ENCODE measurements around the gene ARHGEF28.

The ARHGEF28 gene

DNA sequence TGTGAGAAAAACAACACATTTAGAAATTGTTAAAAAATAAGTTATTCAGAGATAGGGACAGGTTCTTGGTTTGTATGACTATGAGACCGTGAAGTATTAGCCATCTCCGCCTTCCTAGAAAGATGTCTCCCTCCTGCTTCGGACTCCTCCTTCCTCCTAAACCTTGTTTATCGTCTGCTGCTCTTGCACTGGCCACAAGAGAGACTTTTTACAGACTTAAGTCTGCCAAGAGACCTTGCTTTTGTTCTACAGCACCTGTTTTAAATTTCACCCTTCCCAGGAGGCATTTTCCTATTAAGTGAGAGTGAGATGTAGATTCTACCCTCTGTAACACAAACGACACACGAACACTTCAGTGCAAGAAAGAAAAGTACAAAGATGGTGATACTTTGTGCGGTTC, 274.6 kb downstream of the ARHGEF28 start:
- Histone ChIP-seq H3K36me3 (ENCODE audit: control insufficient read depth in 1 of 2, insufficient read depth in 2 of 2, low read length in 2 of 2) (no peaks in the 10 kb centered on the region), H2AFZ (ENCODE audit: insufficient read depth, low read length, poor library complexity) (no peak overlapping the region), H3K14ac (ENCODE audit: low read length) (no peak overlapping the region), H4K91ac (ENCODE audit: low read depth, low read length) (no peak overlapping the region), H3K9ac (ENCODE audit: low read length) (no peak overlapping the region), H2BK5ac (ENCODE audit: low read depth, low read length, poor library complexity) (no peak overlapping the region), H3K4me3 (ENCODE audit: low read depth, low read length) (no peak overlapping the region), H3K18ac (ENCODE audit: low read length) (no peak overlapping the region), H4K12ac (ENCODE audit: low read depth, low read length) (no peak overlapping the region), H2BK120ac (ENCODE audit: insufficient read depth, low read length, poor library complexity) (no peak overlapping the region), H3K79me1 (ENCODE audit: low read length) (peaks cover 7% of the 10 kb centered on the region), H2BK12ac (ENCODE audit: low read length) (no peak overlapping the region), H3K4ac (ENCODE audit: low read depth, low read length) (no peak overlapping the region), H3K27ac (ENCODE audit: low read depth, low read length) (no peak overlapping the region), H4K8ac (ENCODE audit: low read depth, low read length) (no peak overlapping the region), H3K9me3 (ENCODE audit: insufficient read depth, low read depth, low read length) (no peaks in the 10 kb centered on the region), H3K4me1 (ENCODE audit: control insufficient read depth in 1 of 2, insufficient read depth in 2 of 2, low read length in 2 of 2) (peaks cover 3 to 5% of the 10 kb centered on the region in 2 experiments), H3K79me2 (ENCODE audit: control insufficient read depth, insufficient read depth, low read length, poor library complexity) (no peaks in the 10 kb centered on the region), H3K23ac (ENCODE audit: low read length) (no peak overlapping the region), H3K27me3 (ENCODE audit: insufficient read depth, low read length) (no peaks in the 10 kb centered on the region), H3K4me2 (ENCODE audit: low read length) (no peak overlapping the region), H2AK5ac (ENCODE audit: low read length) (no peak overlapping the region)
- no CpG with 5 or more reads among the region's 7 CpGs for WGBS (ENCODE audit: extremely low coverage, insufficient coverage, insufficient read length)
- no peak for DNase-seq

GRCh38 chr5:73901043-73901442, 275.0 kb downstream of the ARHGEF28 start:
- Histone ChIP-seq H3K79me2 (ENCODE audit: control insufficient read depth, insufficient read depth, low read length, poor library complexity) (no peaks in the 10 kb centered on the region), H2BK5ac (ENCODE audit: low read depth, low read length, poor library complexity) (no peak overlapping the region), H4K12ac (ENCODE audit: low read depth, low read length) (no peak overlapping the region), H2AK5ac (ENCODE audit: low read length) (peak overlapping the region; percentile 51), H3K23ac (ENCODE audit: low read length) (no peak overlapping the region), H2BK120ac (ENCODE audit: insufficient read depth, low read length, poor library complexity) (peak overlapping the region; percentile 56), H3K9ac (ENCODE audit: low read length) (no peak overlapping the region), H3K79me1 (ENCODE audit: low read length) (peaks cover 7% of the 10 kb centered on the region), H3K9me3 (ENCODE audit: insufficient read depth, low read depth, low read length) (no peaks in the 10 kb centered on the region), H3K27me3 (ENCODE audit: insufficient read depth, low read length) (no peaks in the 10 kb centered on the region), H3K4me3 (ENCODE audit: low read depth, low read length) (no peak overlapping the region), H2AFZ (ENCODE audit: insufficient read depth, low read length, poor library complexity) (no peak overlapping the region), H3K27ac (ENCODE audit: low read depth, low read length) (no peak overlapping the region), H3K4me2 (ENCODE audit: low read length) (no peak overlapping the region), H3K36me3 (ENCODE audit: control insufficient read depth in 1 of 2, insufficient read depth in 2 of 2, low read length in 2 of 2) (no peaks in the 10 kb centered on the region), H3K4me1 (ENCODE audit: control insufficient read depth in 1 of 2, insufficient read depth in 2 of 2, low read length in 2 of 2) (peaks cover 3 to 4% of the 10 kb centered on the region in 2 experiments), H2BK12ac (ENCODE audit: low read length) (peak overlapping the region; percentile 74), H4K91ac (ENCODE audit: low read depth, low read length) (no peak overlapping the region), H3K4ac (ENCODE audit: low read depth, low read length) (no peak overlapping the region), H4K8ac (ENCODE audit: low read depth, low read length) (no peak overlapping the region), H3K18ac (ENCODE audit: low read length) (no peak overlapping the region), H3K14ac (ENCODE audit: low read length) (no peak overlapping the region)
- no CpG with 5 or more reads among the region's 13 CpGs for WGBS (ENCODE audit: extremely low coverage, insufficient coverage, insufficient read length)
- peak; percentile 23 to 52 for DNase-seq

DNA sequence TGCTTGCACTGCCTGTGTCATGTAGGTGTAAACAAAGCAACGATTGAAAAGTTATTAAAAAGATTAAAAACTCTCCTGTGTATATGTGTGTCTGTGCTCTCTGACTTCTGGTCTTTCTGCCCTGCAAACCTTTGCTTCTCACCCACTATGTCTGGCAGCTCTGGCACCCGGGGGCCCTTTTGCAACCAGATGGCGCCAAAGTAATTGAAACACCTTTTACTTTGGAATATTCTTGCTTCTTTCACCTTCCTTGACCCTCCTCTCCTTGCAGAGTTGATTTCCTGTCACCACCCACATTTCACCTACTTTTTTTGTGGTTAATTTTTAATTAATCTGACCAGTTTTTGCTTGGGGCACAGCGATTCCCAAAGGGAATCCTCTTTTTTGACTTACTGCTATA, 275.5 kb downstream of the ARHGEF28 start:
- H3K27me3 ChIP-seq (ENCODE audit: insufficient read depth, low read length), result no peaks in the 10 kb centered on the region
- H3K9me3 ChIP-seq (ENCODE audit: insufficient read depth, low read depth, low read length), result no peaks in the 10 kb centered on the region

DNA sequence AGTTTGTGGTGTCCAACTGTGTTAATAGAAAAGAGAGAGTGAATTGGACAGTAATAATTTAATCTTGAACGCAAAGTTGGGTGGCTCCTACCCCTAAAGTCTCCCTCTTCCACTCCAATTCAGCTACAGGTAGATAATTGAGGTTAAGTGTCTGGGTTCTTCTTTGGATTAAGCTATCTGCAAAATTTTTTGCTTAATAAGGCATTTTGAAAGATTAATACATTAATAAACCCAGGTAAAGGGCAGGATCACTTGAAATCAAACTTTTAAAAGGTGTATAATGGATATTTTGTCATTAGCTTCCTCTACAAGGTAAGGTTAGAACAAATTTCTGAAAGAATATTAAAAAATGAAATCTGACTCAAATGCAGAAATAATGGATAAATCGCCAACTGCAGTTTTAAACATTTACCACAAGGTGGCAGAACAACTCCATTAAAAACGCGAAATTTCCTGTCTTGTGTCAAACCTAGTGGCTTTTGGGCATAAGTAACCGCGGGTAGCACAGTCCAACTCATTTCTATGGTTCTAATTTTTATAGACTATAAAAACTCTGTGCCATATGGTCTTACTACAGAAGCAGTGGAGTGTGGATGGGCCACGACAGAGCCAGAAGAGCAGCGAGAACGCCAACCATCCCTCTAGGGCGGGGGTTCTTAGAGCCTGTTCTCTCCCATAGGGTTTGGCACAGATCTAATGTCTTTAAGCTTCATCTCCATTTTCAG, 276.5 kb downstream of the ARHGEF28 start:
- H2BK120ac ChIP-seq (ENCODE audit: insufficient read depth, low read length, poor library complexity), result peak overlapping the region; percentile 63
- peak overlapping the region; percentile 91 for H2BK12ac ChIP-seq (ENCODE audit: low read length)
- H4K91ac ChIP-seq (ENCODE audit: low read depth, low read length), result peak overlapping the region; percentile 67
- H2BK5ac ChIP-seq (ENCODE audit: low read depth, low read length, poor library complexity), result peak overlapping the region; percentile 16
- peaks cover 2 to 3% of the 10 kb centered on the region in 2 experiments for H3K4me1 ChIP-seq (ENCODE audit: control insufficient read depth in 1 of 2, insufficient read depth in 2 of 2, low read length in 2 of 2)
- H3K27ac ChIP-seq (ENCODE audit: low read depth, low read length), result no peak overlapping the region
- H3K36me3 ChIP-seq (ENCODE audit: control insufficient read depth in 1 of 2, insufficient read depth in 2 of 2, low read length in 2 of 2), result no peaks in the 10 kb centered on the region
- no peak overlapping the region for H3K4ac ChIP-seq (ENCODE audit: low read depth, low read length)
- H3K79me2 ChIP-seq (ENCODE audit: control insufficient read depth, insufficient read depth, low read length, poor library complexity), result no peaks in the 10 kb centered on the region
- no peaks in the 10 kb centered on the region for H3K27me3 ChIP-seq (ENCODE audit: insufficient read depth, low read length)
- no peak overlapping the region for H4K12ac ChIP-seq (ENCODE audit: low read depth, low read length)
- H4K8ac ChIP-seq (ENCODE audit: low read depth, low read length), result no peak overlapping the region
- no peak overlapping the region for H3K18ac ChIP-seq (ENCODE audit: low read length)
- DNase-seq, result peak; percentile 31 to 89
- WGBS (ENCODE audit: extremely low coverage, insufficient coverage, insufficient read length), result no CpG with 5 or more reads among the region's 10 CpGs
- peaks cover 7% of the 10 kb centered on the region for H3K79me1 ChIP-seq (ENCODE audit: low read length)
- no peaks in the 10 kb centered on the region for H3K9me3 ChIP-seq (ENCODE audit: insufficient read depth, low read depth, low read length)
- H2AFZ ChIP-seq (ENCODE audit: insufficient read depth, low read length, poor library complexity), result no peak overlapping the region
- H3K23ac ChIP-seq (ENCODE audit: low read length), result no peak overlapping the region
- H3K4me2 ChIP-seq (ENCODE audit: low read length), result no peak overlapping the region
- peak overlapping the region; percentile 41 for H2AK5ac ChIP-seq (ENCODE audit: low read length)
- H3K14ac ChIP-seq (ENCODE audit: low read length), result no peak overlapping the region
- H3K4me3 ChIP-seq (ENCODE audit: low read depth, low read length), result no peak overlapping the region
- H3K9ac ChIP-seq (ENCODE audit: low read length), result no peak overlapping the region

More for the DNA sequence above, 275.5 kb downstream of the ARHGEF28 start:
- Histone ChIP-seq H3K4me2 (ENCODE audit: low read length) (no peak overlapping the region), H3K79me1 (ENCODE audit: low read length) (peaks cover 7% of the 10 kb centered on the region), H3K4me3 (ENCODE audit: low read depth, low read length) (no peak overlapping the region), H3K18ac (ENCODE audit: low read length) (no peak overlapping the region), H2AFZ (ENCODE audit: insufficient read depth, low read length, poor library complexity) (no peak overlapping the region), H2BK12ac (ENCODE audit: low read length) (no peak overlapping the region), H3K14ac (ENCODE audit: low read length) (no peak overlapping the region), H3K9ac (ENCODE audit: low read length) (no peak overlapping the region), H2BK120ac (ENCODE audit: insufficient read depth, low read length, poor library complexity) (no peak overlapping the region), H2AK5ac (ENCODE audit: low read length) (no peak overlapping the region), H4K91ac (ENCODE audit: low read depth, low read length) (no peak overlapping the region), H3K79me2 (ENCODE audit: control insufficient read depth, insufficient read depth, low read length, poor library complexity) (no peaks in the 10 kb centered on the region), H3K4ac (ENCODE audit: low read depth, low read length) (no peak overlapping the region), H3K4me1 (ENCODE audit: control insufficient read depth in 1 of 2, insufficient read depth in 2 of 2, low read length in 2 of 2) (peaks cover 2 to 3% of the 10 kb centered on the region in 2 experiments), H3K36me3 (ENCODE audit: control insufficient read depth in 1 of 2, insufficient read depth in 2 of 2, low read length in 2 of 2) (no peaks in the 10 kb centered on the region), H2BK5ac (ENCODE audit: low read depth, low read length, poor library complexity) (no peak overlapping the region), H4K8ac (ENCODE audit: low read depth, low read length) (no peak overlapping the region), H4K12ac (ENCODE audit: low read depth, low read length) (no peak overlapping the region), H3K23ac (ENCODE audit: low read length) (no peak overlapping the region), H3K27ac (ENCODE audit: low read depth, low read length) (no peak overlapping the region)
- no CpG with 5 or more reads among the region's 4 CpGs for WGBS (ENCODE audit: extremely low coverage, insufficient coverage, insufficient read length)
- DNase-seq, result peak in 1 of 2 donors; percentile 4

Measured in trophoblast cell (in vitro differentiated cells and primary cell).